ENCODE data around the gene ANO4. TPM values are rescaled to one million over a fixed set of nuclear protein-coding genes. Genes with fewer than 3 reads are reported as not detected.

Gene ANO4
- total RNA-seq, 3 donors from 2014 or later = 0.33 to 1.0 (median 0.80) TPM

GRCh38 chr12:100857971-100858370 is 63.4 kb downstream of the ANO4 start:
- Histone ChIP-seq H3K4me1 (no peaks in the 10 kb centered on the region), H3K9me3 (no peaks in the 10 kb centered on the region), H3K36me3 (no peaks in the 10 kb centered on the region), H3K4me3 (no peak overlapping the region), H3K27me3 (no peaks in the 10 kb centered on the region), H3K27ac (no peak overlapping the region)
- DNase-seq (ENCODE audit: low spot score in 2 of 2) = no peak
- intact Hi-C loops (cut with DNase I; ENCODE audit: low total_unique reads) = no loop called here
- TF ChIP-seq POLR2AphosphoS5 (IDR thresholded peaks at IDR 0.05) = no peak
- TF ChIP-seq CTCF (IDR thresholded peaks at IDR 0.05) = no peak
- TF ChIP-seq POLR2A (IDR thresholded peaks at IDR 0.05) = no peak

- Histone ChIP-seq H3K9me3 (no peaks in the 10 kb centered on the region), H3K4me3 (no peak overlapping the region), H3K27me3 (no peaks in the 10 kb centered on the region), H3K36me3 (no peaks in the 10 kb centered on the region), H3K27ac (no peak overlapping the region), H3K4me1 (no peaks in the 10 kb centered on the region)
- intact Hi-C loops (cut with DNase I; ENCODE audit: low total_unique reads) = no loop called here
- no peak for DNase-seq (ENCODE audit: low spot score in 2 of 2)
- TF ChIP-seq POLR2A (IDR thresholded peaks at IDR 0.05) = no peak
- no peak for TF ChIP-seq POLR2AphosphoS5 (IDR thresholded peaks at IDR 0.05)
- no peak for TF ChIP-seq CTCF (IDR thresholded peaks at IDR 0.05)
Observed at GRCh38 chr12:100858656-100859055, 64.1 kb downstream of the ANO4 start.

GRCh38 chr12:100859063-100859627 is 64.6 kb downstream of the ANO4 start:
- intact Hi-C loops (cut with DNase I; ENCODE audit: low total_unique reads) = no loop called here
- Histone ChIP-seq H3K4me1 (no peaks in the 10 kb centered on the region), H3K36me3 (no peaks in the 10 kb centered on the region), H3K27me3 (no peaks in the 10 kb centered on the region), H3K9me3 (no peaks in the 10 kb centered on the region), H3K4me3 (no peak overlapping the region), H3K27ac (no peak overlapping the region)
- no peak for DNase-seq (ENCODE audit: low spot score in 2 of 2)
- TF ChIP-seq POLR2AphosphoS5 (IDR thresholded peaks at IDR 0.05) (no peak), CTCF (IDR thresholded peaks at IDR 0.05) (no peak), POLR2A (IDR thresholded peaks at IDR 0.05) (no peak)

GRCh38 chr12:100860611-100861010 is 66.0 kb downstream of the ANO4 start:
- intact Hi-C loops (cut with DNase I; ENCODE audit: low total_unique reads) = no loop called here
- H3K27me3 ChIP-seq = no peaks in the 10 kb centered on the region
- H3K4me3 ChIP-seq = no peak overlapping the region
- no peaks in the 10 kb centered on the region for H3K9me3 ChIP-seq
- no peaks in the 10 kb centered on the region for H3K4me1 ChIP-seq
- DNase-seq (ENCODE audit: low spot score in 2 of 2) = no peak
- H3K27ac ChIP-seq = no peak overlapping the region
- H3K36me3 ChIP-seq = no peaks in the 10 kb centered on the region
- no peak for TF ChIP-seq POLR2A (IDR thresholded peaks at IDR 0.05)

- H3K27ac ChIP-seq = no peak overlapping the region
- intact Hi-C loops (cut with DNase I; ENCODE audit: low total_unique reads) = no loop called here
Observed at GRCh38 chr12:100862676-100863075, 68.1 kb downstream of the ANO4 start.

More at GRCh38 chr12:100862676-100863075, 68.1 kb downstream of the ANO4 start:
- Histone ChIP-seq H3K9me3 (no peaks in the 10 kb centered on the region), H3K4me1 (no peaks in the 10 kb centered on the region), H3K27me3 (no peaks in the 10 kb centered on the region), H3K4me3 (no peak overlapping the region), H3K36me3 (no peaks in the 10 kb centered on the region)
- no peak for TF ChIP-seq CTCF (IDR thresholded peaks at IDR 0.05)
- DNase-seq (ENCODE audit: low spot score in 2 of 2) = no peak
